DMS153 treated with DMSO at 0.1 percent for 48 hours (cell line): ENCODE data around the gene PTPRM.

Experiments used
- DNase-seq: peaks from one replicate; lab custom pipeline; 2025; ENCODE audit not compliant: unreplicated experiment; lab: John Stamatoyannopoulos, UW

The PTPRM gene

GRCh38 chr18:7567474-7568425 lies 634 bp downstream of the PTPRM start:
- DNase-seq, result no peak

- DNase-seq, result no peak
Measured at GRCh38 chr18:7568426-7568825, 1.3 kb downstream of the PTPRM start.

GRCh38 chr18:7571626-7572025 lies 4.5 kb downstream of the PTPRM start:
- DNase-seq, result no peak

GRCh38 chr18:7572822-7573221 lies 5.7 kb downstream of the PTPRM start:
- DNase-seq, result no peak

GRCh38 chr18:7575465-7576028 lies 8.4 kb downstream of the PTPRM start:
- DNase-seq, result no peak

GRCh38 chr18:7576077-7576476 lies 9.0 kb downstream of the PTPRM start:
- no peak for DNase-seq

GRCh38 chr18:7576685-7577084 lies 9.6 kb downstream of the PTPRM start:
- DNase-seq, result no peak

GRCh38 chr18:7577706-7578105 lies 10.6 kb downstream of the PTPRM start:
- no peak for DNase-seq

GRCh38 chr18:7579176-7579917 lies 12.2 kb downstream of the PTPRM start:
- DNase-seq, result no peak

GRCh38 chr18:7579918-7580542 lies 12.9 kb downstream of the PTPRM start:
- DNase-seq, result no peak

- no peak for DNase-seq
Measured at GRCh38 chr18:7584646-7585275, 17.6 kb downstream of the PTPRM start.

- DNase-seq, result no peak
Measured at GRCh38 chr18:7585276-7585670, 18.2 kb downstream of the PTPRM start.

- no peak for DNase-seq
Measured at GRCh38 chr18:7586379-7586778, 19.3 kb downstream of the PTPRM start.

GRCh38 chr18:7590826-7591560 lies 23.9 kb downstream of the PTPRM start:
- DNase-seq, result no peak

- no peak for DNase-seq
Measured at GRCh38 chr18:7592305-7593071, 25.4 kb downstream of the PTPRM start.

- no peak for DNase-seq
Measured at GRCh38 chr18:7593218-7593819, 26.2 kb downstream of the PTPRM start.

- no peak for DNase-seq
Measured at GRCh38 chr18:7596147-7596546, 29.0 kb downstream of the PTPRM start.

- no peak for DNase-seq
Measured at GRCh38 chr18:7597500-7597899, 30.4 kb downstream of the PTPRM start.
